K562 (cell line): Measurements from ENCODE around the gene ADSS1. TPM values are rescaled to one million over a fixed set of nuclear protein-coding genes. Genes with fewer than 3 reads are reported as not detected.

Experiments
- CBFB ChIP-seq: sonication (generic); formaldehyde crosslinking; IDR thresholded peaks from 2 replicates; pipeline ENCODE4 v1.4.0; 2020; ENCODE audit warnings: mild to moderate bottlenecking, missing genetic modification reagents
- FOXA3 ChIP-seq, 2 experiments: fragments of 450-650 bp in 1 of 2; sonication (generic) in 1 of 2; formaldehyde crosslinking; IDR thresholded peaks in 1 of 2; conservative IDR thresholded peaks in 1 of 2; 2 replicates each; pipeline versions ENCODE4 v1.4.0 to v1.8.0; 2020 to 2022; ENCODE audit warnings: mild to moderate bottlenecking in 2 of 2, missing genetic modification reagents in 1 of 2
- SAFB2 ChIP-seq: fragments of 200-400 bp; formaldehyde crosslinking; IDR thresholded peaks from 2 replicates; pipeline ENCODE4 v1.6.1; 2018; ENCODE audit warnings: borderline replicate concordance, low read length, low read depth, moderate library complexity; ENCODE audit not compliant: severe bottlenecking
- polyA plus RNA-seq, 8 experiments: library from polyadenylated mRNA; depleted of rRNA in 4 of 8; stranded (reverse) in 5 of 8; unstranded in 3 of 8; fragments of >200 nt; fragmentation: Nextera tagmentation in 2 of 8; fragmentation: Illumina TruSeq in 1 of 8; extraction: Ambion mirVana in 2 of 8; extraction: Trizol in 1 of 8; gene quantifications; 2 replicates each; pipeline versions ENCODE4 v1.2.1 to v1.2.3, GENCODE V29; 2011 to 2014; ENCODE audit warnings: inconsistent platforms in 1 of 8, missing spikeins in 1 of 8
- total RNA-seq, 7 experiments: library from RNA; depleted of rRNA in 6 of 7; stranded (reverse); fragments of >200 nt in 6 of 7; fragmentation: Illumina TruSeq in 2 of 7; extraction: Trizol in 2 of 7; gene quantifications; 2 replicates each; pipeline versions ENCODE4 v1.2.1 to v1.2.3, GENCODE V29; 2011 to 2021; ENCODE audit warnings: low replicate concordance in 1 of 7
- TF ChIP-seq, protein P1 (sequence below): fragments of 450-650 bp; IDR thresholded peaks from 2 replicates; pipeline ENCODE4 v1.6.1; 2016; ENCODE audit warnings: low read depth

The ADSS1 gene
- total and polyA plus RNA-seq, 9 of the 15 experiments (the other 6 are each of a cell fraction or from before 2014, with no cell fraction given), result 0.53 to 5.9 (median 3.9) TPM

DNA sequence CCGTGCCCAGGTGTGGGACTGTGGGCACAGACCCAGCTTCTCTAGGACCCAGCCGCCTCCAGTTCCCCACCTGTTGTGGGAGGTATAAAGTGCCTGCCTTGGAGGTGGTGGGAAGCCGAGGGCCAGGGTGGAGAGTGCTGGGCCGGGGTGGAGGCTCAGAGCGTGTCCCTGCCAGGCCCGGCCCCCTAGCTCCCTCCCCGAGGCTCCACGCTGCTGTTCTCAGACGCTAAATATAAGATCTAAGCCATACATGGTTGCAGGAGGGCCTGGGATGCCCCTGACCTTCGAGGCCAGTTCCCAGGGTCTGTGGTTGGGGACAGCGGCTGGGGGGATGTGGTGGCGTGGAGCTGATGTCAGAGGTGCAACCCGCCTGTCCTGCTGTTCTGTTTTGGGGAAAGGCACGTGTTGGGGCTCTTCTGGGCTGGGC, 23.8 kb upstream of the ADSS1 start (continued):
- TF ChIP-seq, protein P1, sequence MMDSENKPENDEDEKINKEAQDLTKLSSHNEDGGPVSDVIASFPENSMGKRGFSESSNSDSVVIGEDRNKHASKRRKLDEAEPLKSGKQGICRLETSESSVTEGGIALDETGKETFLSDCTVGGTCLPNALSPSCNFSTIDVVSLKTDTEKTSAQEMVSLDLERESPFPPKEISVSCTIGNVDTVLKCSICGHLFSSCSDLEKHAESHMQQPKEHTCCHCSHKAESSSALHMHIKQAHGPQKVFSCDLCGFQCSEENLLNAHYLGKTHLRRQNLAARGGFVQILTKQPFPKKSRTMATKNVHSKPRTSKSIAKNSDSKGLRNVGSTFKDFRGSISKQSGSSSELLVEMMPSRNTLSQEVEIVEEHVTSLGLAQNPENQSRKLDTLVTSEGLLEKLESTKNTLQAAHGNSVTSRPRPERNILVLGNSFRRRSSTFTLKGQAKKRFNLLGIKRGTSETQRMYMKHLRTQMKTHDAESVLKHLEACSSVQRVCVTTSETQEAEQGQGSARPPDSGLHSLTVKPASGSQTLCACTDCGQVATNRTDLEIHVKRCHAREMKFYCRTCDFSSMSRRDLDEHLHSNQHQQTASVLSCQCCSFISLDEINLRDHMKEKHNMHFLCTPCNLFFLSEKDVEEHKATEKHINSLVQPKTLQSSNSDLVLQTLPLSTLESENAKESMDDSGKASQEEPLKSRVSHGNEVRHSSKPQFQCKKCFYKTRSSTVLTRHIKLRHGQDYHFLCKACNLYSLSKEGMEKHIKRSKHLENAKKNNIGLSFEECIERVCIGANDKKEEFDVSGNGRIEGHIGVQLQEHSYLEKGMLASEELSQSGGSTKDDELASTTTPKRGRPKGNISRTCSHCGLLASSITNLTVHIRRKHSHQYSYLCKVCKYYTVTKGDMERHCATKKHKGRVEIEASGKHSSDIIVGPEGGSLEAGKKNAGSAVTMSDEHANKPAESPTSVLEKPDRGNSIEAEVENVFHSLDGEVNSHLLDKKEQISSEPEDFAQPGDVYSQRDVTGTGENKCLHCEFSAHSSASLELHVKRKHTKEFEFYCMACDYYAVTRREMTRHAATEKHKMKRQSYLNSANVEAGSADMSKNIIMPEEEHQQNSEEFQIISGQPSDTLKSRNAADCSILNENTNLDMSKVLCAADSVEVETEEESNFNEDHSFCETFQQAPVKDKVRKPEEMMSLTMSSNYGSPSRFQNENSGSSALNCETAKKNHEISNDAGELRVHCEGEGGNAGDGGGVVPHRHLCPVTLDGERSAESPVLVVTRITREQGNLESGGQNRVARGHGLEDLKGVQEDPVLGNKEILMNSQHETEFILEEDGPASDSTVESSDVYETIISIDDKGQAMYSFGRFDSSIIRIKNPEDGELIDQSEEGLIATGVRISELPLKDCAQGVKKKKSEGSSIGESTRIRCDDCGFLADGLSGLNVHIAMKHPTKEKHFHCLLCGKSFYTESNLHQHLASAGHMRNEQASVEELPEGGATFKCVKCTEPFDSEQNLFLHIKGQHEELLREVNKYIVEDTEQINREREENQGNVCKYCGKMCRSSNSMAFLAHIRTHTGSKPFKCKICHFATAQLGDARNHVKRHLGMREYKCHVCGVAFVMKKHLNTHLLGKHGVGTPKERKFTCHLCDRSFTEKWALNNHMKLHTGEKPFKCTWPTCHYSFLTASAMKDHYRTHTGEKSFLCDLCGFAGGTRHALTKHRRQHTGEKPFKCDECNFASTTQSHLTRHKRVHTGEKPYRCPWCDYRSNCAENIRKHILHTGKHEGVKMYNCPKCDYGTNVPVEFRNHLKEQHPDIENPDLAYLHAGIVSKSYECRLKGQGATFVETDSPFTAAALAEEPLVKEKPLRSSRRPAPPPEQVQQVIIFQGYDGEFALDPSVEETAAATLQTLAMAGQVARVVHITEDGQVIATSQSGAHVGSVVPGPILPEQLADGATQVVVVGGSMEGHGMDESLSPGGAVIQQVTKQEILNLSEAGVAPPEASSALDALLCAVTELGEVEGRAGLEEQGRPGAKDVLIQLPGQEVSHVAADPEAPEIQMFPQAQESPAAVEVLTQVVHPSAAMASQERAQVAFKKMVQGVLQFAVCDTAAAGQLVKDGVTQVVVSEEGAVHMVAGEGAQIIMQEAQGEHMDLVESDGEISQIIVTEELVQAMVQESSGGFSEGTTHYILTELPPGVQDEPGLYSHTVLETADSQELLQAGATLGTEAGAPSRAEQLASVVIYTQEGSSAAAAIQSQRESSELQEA, result no peak
- TF ChIP-seq CBFB, result no peak
- no peak for TF ChIP-seq SAFB2
- TF ChIP-seq FOXA3 (CRISPR knock-in tag; conservative IDR thresholded peaks at IDR 0.05 in 1 of 2, IDR thresholded peaks at IDR 0.05 in 1 of 2), result no peak
